ENCODE data around the gene ARHGAP6.

- TF ChIP-seq ZNF121 (CRISPR knock-in tag; IDR thresholded peaks at IDR 0.05) = no peak
- TF ChIP-seq PRMT3 (CRISPR knock-in tag; IDR thresholded peaks at IDR 0.05; ENCODE audit: borderline replicate concordance, low read depth) = no peak
- no peak for TF ChIP-seq ZNF3 (CRISPR knock-in tag; IDR thresholded peaks at IDR 0.05)
- no peak for TF ChIP-seq MTA3 (CRISPR knock-in tag; IDR thresholded peaks at IDR 0.05)
- TF ChIP-seq, protein P1, sequence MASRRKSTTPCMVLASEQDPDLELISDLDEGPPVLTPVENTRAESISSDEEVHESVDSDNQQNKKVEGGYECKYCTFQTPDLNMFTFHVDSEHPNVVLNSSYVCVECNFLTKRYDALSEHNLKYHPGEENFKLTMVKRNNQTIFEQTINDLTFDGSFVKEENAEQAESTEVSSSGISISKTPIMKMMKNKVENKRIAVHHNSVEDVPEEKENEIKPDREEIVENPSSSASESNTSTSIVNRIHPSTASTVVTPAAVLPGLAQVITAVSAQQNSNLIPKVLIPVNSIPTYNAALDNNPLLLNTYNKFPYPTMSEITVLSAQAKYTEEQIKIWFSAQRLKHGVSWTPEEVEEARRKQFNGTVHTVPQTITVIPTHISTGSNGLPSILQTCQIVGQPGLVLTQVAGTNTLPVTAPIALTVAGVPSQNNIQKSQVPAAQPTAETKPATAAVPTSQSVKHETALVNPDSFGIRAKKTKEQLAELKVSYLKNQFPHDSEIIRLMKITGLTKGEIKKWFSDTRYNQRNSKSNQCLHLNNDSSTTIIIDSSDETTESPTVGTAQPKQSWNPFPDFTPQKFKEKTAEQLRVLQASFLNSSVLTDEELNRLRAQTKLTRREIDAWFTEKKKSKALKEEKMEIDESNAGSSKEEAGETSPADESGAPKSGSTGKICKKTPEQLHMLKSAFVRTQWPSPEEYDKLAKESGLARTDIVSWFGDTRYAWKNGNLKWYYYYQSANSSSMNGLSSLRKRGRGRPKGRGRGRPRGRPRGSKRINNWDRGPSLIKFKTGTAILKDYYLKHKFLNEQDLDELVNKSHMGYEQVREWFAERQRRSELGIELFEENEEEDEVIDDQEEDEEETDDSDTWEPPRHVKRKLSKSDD (CRISPR knock-in tag; IDR thresholded peaks at IDR 0.05; ENCODE audit: low read depth) = no peak
- no peak for TF ChIP-seq UBTF (CRISPR knock-in tag; IDR thresholded peaks at IDR 0.05)
- TF ChIP-seq GPN1 (CRISPR knock-in tag; IDR thresholded peaks at IDR 0.05; ENCODE audit: borderline replicate concordance) = no peak
- no peak for TF ChIP-seq YY1 (IDR thresholded peaks at IDR 0.05; ENCODE audit: insufficient read depth, insufficient replicate concordance, low read depth, low read length)
- no peak for TF ChIP-seq SRSF1 (optimal IDR thresholded peaks at IDR 0.05; ENCODE audit: low read depth, low read length)
Observed at GRCh38 chrX:11282043-11282442, 383.7 kb downstream of the ARHGAP6 start.

Data from HepG2 (cell line).